IMR-90 (cell line): ENCODE results near the gene PDCD6IP.

ENCODE experiments used
- BHLHE40 ChIP-seq: fragments of 150-350 bp; IDR thresholded peaks from 2 replicates; pipeline ENCODE4 v1.6.1; 2016; ENCODE audit warnings: mild to moderate bottlenecking, low read depth, low read length
- MAZ ChIP-seq: IDR thresholded peaks from 2 replicates; pipeline ENCODE4 v1.6.1; 2012; ENCODE audit warnings: low read depth, mild to moderate bottlenecking, low read length, improper control_type of control experiment, moderate library complexity, borderline replicate concordance
- MXI1 ChIP-seq: IDR thresholded peaks from 2 replicates; pipeline ENCODE4 v1.6.1; 2012; ENCODE audit warnings: low read depth, mild to moderate bottlenecking, low read length, moderate library complexity, borderline replicate concordance
- POLR2A ChIP-seq: IDR thresholded peaks from 2 replicates; pipeline ENCODE4 v1.6.1; 2012; ENCODE audit warnings: mild to moderate bottlenecking, low read depth, low read length
- RCOR1 ChIP-seq: IDR thresholded peaks from 2 replicates; pipeline ENCODE4 v1.6.1; 2012; ENCODE audit warnings: mild to moderate bottlenecking, low read length, improper control_type of control experiment; ENCODE audit not compliant: insufficient replicate concordance
- RFX5 ChIP-seq: IDR thresholded peaks from 2 replicates; pipeline ENCODE4 v1.8.0; 2012; ENCODE audit warnings: low read depth, mild to moderate bottlenecking, low read length, moderate library complexity
- SMC3 ChIP-seq: fragments of 150-350 bp; IDR thresholded peaks from 2 replicates; pipeline ENCODE4 v1.6.1; 2016; ENCODE audit warnings: low read depth, mild to moderate bottlenecking, antibody characterized with exemption, low read length, moderate library complexity
- TF ChIP-seq, protein P1 (sequence below): conservative IDR thresholded peaks from 2 replicates; pipeline ENCODE4 v1.5.1; 2012; ENCODE audit warnings: mild to moderate bottlenecking, low read depth, low read length, improper control_type of control experiment
- TF ChIP-seq, protein P2 (sequence below): fragments of 150-350 bp; IDR thresholded peaks from 2 replicates; pipeline ENCODE4 v1.6.1; 2017; ENCODE audit warnings: mild to moderate bottlenecking, antibody characterized with exemption, low read length, low read depth

DNA sequence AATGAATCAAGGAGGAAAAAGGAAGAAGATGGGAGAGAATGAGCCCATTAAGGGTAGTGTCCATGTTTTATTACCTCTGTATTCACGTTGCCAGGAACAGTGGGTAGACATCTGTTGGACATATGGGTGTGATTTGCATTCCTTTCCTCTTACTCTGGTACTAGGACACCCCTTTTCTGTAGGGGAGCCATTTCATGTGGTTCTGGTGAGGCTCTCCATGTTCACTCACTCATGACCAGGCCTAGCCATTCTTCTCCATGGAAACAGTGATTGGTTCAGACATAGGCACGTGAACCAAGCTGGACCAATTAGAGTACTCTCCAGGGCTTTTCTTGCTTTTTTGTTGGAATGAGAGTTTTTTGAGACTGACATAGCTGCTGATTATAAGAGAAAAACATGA lies 39.6 kb upstream of the PDCD6IP start:
- TF ChIP-seq, protein P1, sequence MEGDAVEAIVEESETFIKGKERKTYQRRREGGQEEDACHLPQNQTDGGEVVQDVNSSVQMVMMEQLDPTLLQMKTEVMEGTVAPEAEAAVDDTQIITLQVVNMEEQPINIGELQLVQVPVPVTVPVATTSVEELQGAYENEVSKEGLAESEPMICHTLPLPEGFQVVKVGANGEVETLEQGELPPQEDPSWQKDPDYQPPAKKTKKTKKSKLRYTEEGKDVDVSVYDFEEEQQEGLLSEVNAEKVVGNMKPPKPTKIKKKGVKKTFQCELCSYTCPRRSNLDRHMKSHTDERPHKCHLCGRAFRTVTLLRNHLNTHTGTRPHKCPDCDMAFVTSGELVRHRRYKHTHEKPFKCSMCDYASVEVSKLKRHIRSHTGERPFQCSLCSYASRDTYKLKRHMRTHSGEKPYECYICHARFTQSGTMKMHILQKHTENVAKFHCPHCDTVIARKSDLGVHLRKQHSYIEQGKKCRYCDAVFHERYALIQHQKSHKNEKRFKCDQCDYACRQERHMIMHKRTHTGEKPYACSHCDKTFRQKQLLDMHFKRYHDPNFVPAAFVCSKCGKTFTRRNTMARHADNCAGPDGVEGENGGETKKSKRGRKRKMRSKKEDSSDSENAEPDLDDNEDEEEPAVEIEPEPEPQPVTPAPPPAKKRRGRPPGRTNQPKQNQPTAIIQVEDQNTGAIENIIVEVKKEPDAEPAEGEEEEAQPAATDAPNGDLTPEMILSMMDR = no peak
- no peak for TF ChIP-seq POLR2A
- no peak for TF ChIP-seq RCOR1
- TF ChIP-seq SMC3 = no peak
- TF ChIP-seq MAZ = no peak
- TF ChIP-seq MXI1 = no peak
- TF ChIP-seq, protein P2, sequence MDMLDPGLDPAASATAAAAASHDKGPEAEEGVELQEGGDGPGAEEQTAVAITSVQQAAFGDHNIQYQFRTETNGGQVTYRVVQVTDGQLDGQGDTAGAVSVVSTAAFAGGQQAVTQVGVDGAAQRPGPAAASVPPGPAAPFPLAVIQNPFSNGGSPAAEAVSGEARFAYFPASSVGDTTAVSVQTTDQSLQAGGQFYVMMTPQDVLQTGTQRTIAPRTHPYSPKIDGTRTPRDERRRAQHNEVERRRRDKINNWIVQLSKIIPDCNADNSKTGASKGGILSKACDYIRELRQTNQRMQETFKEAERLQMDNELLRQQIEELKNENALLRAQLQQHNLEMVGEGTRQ = no peak
- no peak for TF ChIP-seq BHLHE40
- TF ChIP-seq RFX5 = no peak
